ENCODE results near the gene TTC28. TPM values are rescaled to one million over a fixed set of nuclear protein-coding genes. Genes with fewer than 3 reads are reported as not detected.

The TTC28 gene
- total and polyA plus RNA-seq, 10 of the 15 experiments (the other 5 are each of a cell fraction or from before 2014, with no cell fraction given): 0.15 to 8.4 (median 1.4) TPM

DNA sequence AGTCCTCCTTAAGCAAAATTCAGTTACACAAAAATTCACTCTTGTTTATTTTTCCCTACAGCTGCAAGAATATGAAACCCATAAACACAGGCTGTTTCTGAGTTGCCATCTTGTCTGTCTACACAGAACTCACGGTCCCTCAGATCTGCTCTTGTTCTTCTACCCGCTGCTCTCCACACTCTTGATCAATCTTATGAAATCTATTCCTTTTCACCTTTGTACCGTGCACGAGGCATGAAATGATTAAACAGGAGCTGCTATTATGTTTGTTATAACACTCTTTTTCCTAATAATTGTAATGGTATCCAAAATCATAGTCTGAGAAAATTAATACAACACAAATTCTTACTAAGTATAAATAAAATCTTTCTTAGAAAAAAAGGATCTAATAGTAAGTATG is 494.5 kb downstream of the TTC28 start:
- no peak overlapping the region for H3K9ac ChIP-seq (ENCODE audit: control insufficient read depth, insufficient read depth, low read length)
- POLR2A ChIA-PET: no interaction called here
- H3K4me1 ChIP-seq (ENCODE audit: control insufficient read depth, insufficient read depth, low read length): no peaks in the 10 kb centered on the region
- no peak for TF ChIP-seq MLLT1 (IDR thresholded peaks at IDR 0.05)
- no peak for TF ChIP-seq MEF2B (IDR thresholded peaks at IDR 0.05; ENCODE audit: partially characterized antibody, poor library complexity, severe bottlenecking)
- no peak for TF ChIP-seq CBX5 (IDR thresholded peaks at IDR 0.05; ENCODE audit: low read depth)
- TF ChIP-seq NFYB (IDR thresholded peaks at IDR 0.05; ENCODE audit: insufficient read depth, low read depth, low read length): no peak
- no peak for TF ChIP-seq MYC (IDR thresholded peaks at IDR 0.05; ENCODE audit: insufficient read depth, insufficient read length, insufficient replicate concordance, low read length, severe bottlenecking)
- no peak for TF ChIP-seq PML (IDR thresholded peaks at IDR 0.05; ENCODE audit: low read length)
- TF ChIP-seq, protein P1, sequence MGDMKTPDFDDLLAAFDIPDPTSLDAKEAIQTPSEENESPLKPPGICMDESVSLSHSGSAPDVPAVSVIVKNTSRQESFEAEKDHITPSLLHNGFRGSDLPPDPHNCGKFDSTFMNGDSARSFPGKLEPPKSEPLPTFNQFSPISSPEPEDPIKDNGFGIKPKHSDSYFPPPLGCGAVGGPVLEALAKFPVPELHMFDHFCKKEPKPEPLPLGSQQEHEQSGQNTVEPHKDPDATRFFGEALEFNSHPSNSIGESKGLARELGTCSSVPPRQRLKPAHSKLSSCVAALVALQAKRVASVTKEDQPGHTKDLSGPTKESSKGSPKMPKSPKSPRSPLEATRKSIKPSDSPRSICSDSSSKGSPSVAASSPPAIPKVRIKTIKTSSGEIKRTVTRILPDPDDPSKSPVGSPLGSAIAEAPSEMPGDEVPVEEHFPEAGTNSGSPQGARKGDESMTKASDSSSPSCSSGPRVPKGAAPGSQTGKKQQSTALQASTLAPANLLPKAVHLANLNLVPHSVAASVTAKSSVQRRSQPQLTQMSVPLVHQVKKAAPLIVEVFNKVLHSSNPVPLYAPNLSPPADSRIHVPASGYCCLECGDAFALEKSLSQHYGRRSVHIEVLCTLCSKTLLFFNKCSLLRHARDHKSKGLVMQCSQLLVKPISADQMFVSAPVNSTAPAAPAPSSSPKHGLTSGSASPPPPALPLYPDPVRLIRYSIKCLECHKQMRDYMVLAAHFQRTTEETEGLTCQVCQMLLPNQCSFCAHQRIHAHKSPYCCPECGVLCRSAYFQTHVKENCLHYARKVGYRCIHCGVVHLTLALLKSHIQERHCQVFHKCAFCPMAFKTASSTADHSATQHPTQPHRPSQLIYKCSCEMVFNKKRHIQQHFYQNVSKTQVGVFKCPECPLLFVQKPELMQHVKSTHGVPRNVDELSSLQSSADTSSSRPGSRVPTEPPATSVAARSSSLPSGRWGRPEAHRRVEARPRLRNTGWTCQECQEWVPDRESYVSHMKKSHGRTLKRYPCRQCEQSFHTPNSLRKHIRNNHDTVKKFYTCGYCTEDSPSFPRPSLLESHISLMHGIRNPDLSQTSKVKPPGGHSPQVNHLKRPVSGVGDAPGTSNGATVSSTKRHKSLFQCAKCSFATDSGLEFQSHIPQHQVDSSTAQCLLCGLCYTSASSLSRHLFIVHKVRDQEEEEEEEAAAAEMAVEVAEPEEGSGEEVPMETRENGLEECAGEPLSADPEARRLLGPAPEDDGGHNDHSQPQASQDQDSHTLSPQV (IDR thresholded peaks at IDR 0.05): no peak
- TF ChIP-seq SIN3A (IDR thresholded peaks at IDR 0.05; ENCODE audit: low read depth, low read length): no peak
- TF ChIP-seq FOXM1 (IDR thresholded peaks at IDR 0.05; ENCODE audit: low read depth, low read length): no peak
- TF ChIP-seq JUNB (IDR thresholded peaks at IDR 0.05): no peak
- TF ChIP-seq, protein P2, sequence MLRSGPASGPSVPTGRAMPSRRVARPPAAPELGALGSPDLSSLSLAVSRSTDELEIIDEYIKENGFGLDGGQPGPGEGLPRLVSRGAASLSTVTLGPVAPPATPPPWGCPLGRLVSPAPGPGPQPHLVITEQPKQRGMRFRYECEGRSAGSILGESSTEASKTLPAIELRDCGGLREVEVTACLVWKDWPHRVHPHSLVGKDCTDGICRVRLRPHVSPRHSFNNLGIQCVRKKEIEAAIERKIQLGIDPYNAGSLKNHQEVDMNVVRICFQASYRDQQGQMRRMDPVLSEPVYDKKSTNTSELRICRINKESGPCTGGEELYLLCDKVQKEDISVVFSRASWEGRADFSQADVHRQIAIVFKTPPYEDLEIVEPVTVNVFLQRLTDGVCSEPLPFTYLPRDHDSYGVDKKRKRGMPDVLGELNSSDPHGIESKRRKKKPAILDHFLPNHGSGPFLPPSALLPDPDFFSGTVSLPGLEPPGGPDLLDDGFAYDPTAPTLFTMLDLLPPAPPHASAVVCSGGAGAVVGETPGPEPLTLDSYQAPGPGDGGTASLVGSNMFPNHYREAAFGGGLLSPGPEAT (IDR thresholded peaks at IDR 0.05; ENCODE audit: low read depth): no peak
- TF ChIP-seq CEBPB (IDR thresholded peaks at IDR 0.05; ENCODE audit: borderline replicate concordance in 1 of 2, low read depth in 2 of 2, low read length in 2 of 2): no peak
- no peak overlapping the region for H2AFZ ChIP-seq (ENCODE audit: control insufficient read depth, low read depth, low read length)
- no peaks in the 10 kb centered on the region for H3K36me3 ChIP-seq (ENCODE audit: control insufficient read depth in 2 of 2, insufficient read depth in 2 of 2, low read length in 1 of 2)
- in situ Hi-C loops (cut with MboI) (no loop called here), intact Hi-C loops (cut with micrococcal nuclease; ENCODE audit: unreplicated experiment) (no loop called here)
- H4K20me1 ChIP-seq (ENCODE audit: control insufficient read depth, insufficient read depth): no peaks in the 10 kb centered on the region
- ATAC-seq (no peak), DNase-seq (ENCODE audit: low read depth, low spot score) (no peak), FAIRE-seq (no peak)
- H3K27me3 ChIP-seq (replicated peaks in 1 of 2; ENCODE audit: control insufficient read depth in 2 of 2, insufficient read depth in 2 of 2, low read length in 1 of 2): 0 out of 4 replicates have a peak, but pooled peaks cover 0 to 2% of the 10 kb centered on the region in 2 experiments
- H3K4me2 ChIP-seq (ENCODE audit: control insufficient read depth, insufficient read depth): no peak overlapping the region
- no peaks in the 10 kb centered on the region for H3K79me2 ChIP-seq (ENCODE audit: control insufficient read depth, insufficient read depth, low read length)
- no TSS peak for BruUV-seq (replicated peaks)
- CTCF ChIA-PET: no interaction called here
- RAD21 ChIA-PET (ENCODE audit: unreplicated experiment): no interaction called here
- H3K9me3 ChIP-seq (replicated peaks; ENCODE audit: control insufficient read depth, insufficient read depth, low read length): no peaks in the 10 kb centered on the region
- WGBS (ENCODE audit: insufficient coverage, insufficient replicate concordance, low lambda C conversion rate, missing lambda C conversion rate): 6% methylated on average over 4 of the region's 4 CpGs
- no peak overlapping the region for H3K27ac ChIP-seq (ENCODE audit: control insufficient read depth, insufficient read depth)
- SMC1A ChIA-PET (ENCODE audit: uncharacterized antibody, unreplicated experiment): no interaction called here
- no peak overlapping the region for H3K4me3 ChIP-seq

All from GM12878 (cell line).